ENCODE data around the gene MPIG6B. TPM values are rescaled to one million over a fixed set of nuclear protein-coding genes. Genes with fewer than 3 reads are reported as not detected.

MPIG6B gene
- total RNA-seq, 1 donor from 2014 or later, result not detected

GRCh38 chr6:31720196-31720770 lies 2.9 kb upstream of the MPIG6B start:
- no peak overlapping the region for H3K27ac Mint-ChIP-seq (ENCODE audit: unreplicated experiment)
- H3K36me3 Mint-ChIP-seq (ENCODE audit: low read depth), result peaks cover 2% of the 10 kb centered on the region
- H3K4me1 Mint-ChIP-seq (ENCODE audit: low read depth), result no peaks in the 10 kb centered on the region

GRCh38 chr6:31721351-31722020 lies 1.7 kb upstream of the MPIG6B start, which contains the start of gene LY6G6C:
Gene LY6G6C (minus strand): TSS chr6:31721746. CDS start chr6:31721679, 67 bp downstream.
- peaks cover 11% of the 10 kb centered on the region for H3K36me3 Mint-ChIP-seq (ENCODE audit: low read depth)
- no peak within 1 kb of the TSS for H3K27ac Mint-ChIP-seq (ENCODE audit: unreplicated experiment)
- no peaks in the 10 kb centered on the region for H3K9me3 Mint-ChIP-seq (ENCODE audit: low read depth)
- no peaks in the 10 kb centered on the region for H3K27me3 Mint-ChIP-seq (ENCODE audit: low read depth)
- DNase-seq (ENCODE audit: low spot score), result no peak
- H3K4me1 Mint-ChIP-seq (ENCODE audit: low read depth), result no peaks in the 10 kb centered on the region
- no peak within 1 kb of the TSS for H3K4me3 Mint-ChIP-seq (ENCODE audit: unreplicated experiment)
- no peak for TF ChIP-seq CTCF (IDR thresholded peaks at IDR 0.05)

More at GRCh38 chr6:31720196-31720770, 2.9 kb upstream of the MPIG6B start:
- H3K4me3 Mint-ChIP-seq (ENCODE audit: unreplicated experiment), result no peak overlapping the region
- TF ChIP-seq CTCF (IDR thresholded peaks at IDR 0.05), result no peak
- H3K9me3 Mint-ChIP-seq (ENCODE audit: low read depth), result no peaks in the 10 kb centered on the region
- DNase-seq (ENCODE audit: low spot score), result no peak
- no peaks in the 10 kb centered on the region for H3K27me3 Mint-ChIP-seq (ENCODE audit: low read depth)

- Mint-ChIP-seq H3K27me3 (ENCODE audit: low read depth) (no peaks in the 10 kb centered on the region), H3K36me3 (ENCODE audit: low read depth) (peaks cover 17% of the 10 kb centered on the region), H3K27ac (ENCODE audit: unreplicated experiment) (no peak overlapping the region), H3K4me1 (ENCODE audit: low read depth) (no peaks in the 10 kb centered on the region), H3K4me3 (ENCODE audit: unreplicated experiment) (no peak overlapping the region), H3K9me3 (ENCODE audit: low read depth) (no peaks in the 10 kb centered on the region)
- no peak for DNase-seq (ENCODE audit: low spot score)
- TF ChIP-seq CTCF (IDR thresholded peaks at IDR 0.05), result no peak
Measured at GRCh38 chr6:31722173-31722572, 1.0 kb upstream of the MPIG6B start.

- no peak for TF ChIP-seq CTCF (IDR thresholded peaks at IDR 0.05)
- H3K4me3 Mint-ChIP-seq (ENCODE audit: unreplicated experiment), result no peak overlapping the region
- H3K27me3 Mint-ChIP-seq (ENCODE audit: low read depth), result no peaks in the 10 kb centered on the region
- no peaks in the 10 kb centered on the region for H3K9me3 Mint-ChIP-seq (ENCODE audit: low read depth)
- DNase-seq (ENCODE audit: low spot score), result no peak
- peaks cover 7% of the 10 kb centered on the region for H3K4me1 Mint-ChIP-seq (ENCODE audit: low read depth)
- peaks cover 22% of the 10 kb centered on the region for H3K36me3 Mint-ChIP-seq (ENCODE audit: low read depth)
- H3K27ac Mint-ChIP-seq (ENCODE audit: unreplicated experiment), result peak overlapping the region; percentile 17
Measured at GRCh38 chr6:31723980-31724691, 963 bp downstream of the MPIG6B start.
